Lower lobe of right lung (tissue), 2 donors: ENCODE results near the gene SLC2A3. TPM values are rescaled to one million over a fixed set of nuclear protein-coding genes. Genes with fewer than 3 reads are reported as not detected.
A peak's percentile ranks its signal among the peaks of the same experiment; 100 is the strongest.
"Not testable (repeated sequence)": the region's sequence is repeated elsewhere in the genome, so short reads cannot be mapped to it uniquely, and the experiment has no call there.

Experiments used
- ATAC-seq, 2 donors: fragments of 200-7000 bp; cut with Tn5 transposase; one replicate each; pipeline ENCODE4 v1.9.1; 2020 to 2022; ENCODE audit warnings: mild to moderate bottlenecking in 2 of 2, moderate library complexity in 2 of 2
- DNase-seq: peaks from one replicate; pipeline ENCODE4 v3.0.0-alpha.2; 2020
- H3K27ac ChIP-seq: fragments of 200-600 bp; one replicate; pipeline ENCODE4 v1.8.0; 2022
- H3K27me3 ChIP-seq: fragments of 200-600 bp; one replicate; pipeline ENCODE4 v1.8.0; 2022; ENCODE audit warnings: low read depth
- H3K36me3 ChIP-seq: fragments of 200-600 bp; one replicate; pipeline ENCODE4 v1.8.0; 2022; ENCODE audit warnings: mild to moderate bottlenecking
- H3K4me1 ChIP-seq: fragments of 200-600 bp; one replicate; pipeline ENCODE4 v1.8.0; 2022
- H3K4me3 ChIP-seq: fragments of 200-600 bp; one replicate; pipeline ENCODE4 v1.8.0; 2022; ENCODE audit warnings: mild to moderate bottlenecking
- H3K9me3 ChIP-seq: fragments of 200-600 bp; one replicate; pipeline ENCODE4 v1.8.0; 2022
- CTCF ChIP-seq: fragments of 200-600 bp; IDR thresholded peaks from one replicate; pipeline ENCODE4 v1.8.0; 2022; ENCODE audit warnings: antibody characterized with exemption, mild to moderate bottlenecking
- intact Hi-C: fragments of 100-400 bp; cut with DNase I; formaldehyde crosslinking; loops from one replicate; pipeline ENCODE4 v1.11.0; 2022
- total RNA-seq: library from RNA; stranded (reverse); fragmentation: NEBNext Ultra II Directional; extraction: Animal tissue kit (Norgen Biotek cat#: 25700); gene quantifications from one replicate; pipeline ENCODE4 v1.2.1, GENCODE V29; 2021
- donor health status: DM: no; HTN: yes; CAD: no; lungs with severe emphysema.

SLC2A3 gene
- total RNA-seq, 1 donor from 2014 or later = 133 TPM

- no peak overlapping the region for H3K4me3 ChIP-seq
- no peak overlapping the region for H3K27ac ChIP-seq
- peaks cover 19% of the 10 kb centered on the region for H3K4me1 ChIP-seq
- H3K27me3 ChIP-seq = no peaks in the 10 kb centered on the region
- ATAC-seq (no peak), DNase-seq (no peak)
- no peaks in the 10 kb centered on the region for H3K9me3 ChIP-seq
- intact Hi-C loops = no loop called here
- H3K36me3 ChIP-seq = no peaks in the 10 kb centered on the region
- TF ChIP-seq CTCF = no peak
Measured at GRCh38 chr12:7973457-7973825, 37.5 kb upstream of the SLC2A3 start.

- Histone ChIP-seq H3K4me3 (no peak overlapping the region), H3K27ac (no peak overlapping the region), H3K27me3 (no peaks in the 10 kb centered on the region), H3K36me3 (no peaks in the 10 kb centered on the region), H3K4me1 (peaks cover 19% of the 10 kb centered on the region), H3K9me3 (no peaks in the 10 kb centered on the region)
- no peak for DNase-seq
- intact Hi-C loops = no loop called here
- TF ChIP-seq CTCF = no peak
- ATAC-seq = no peak
Measured at GRCh38 chr12:7972734-7973456, 36.9 kb upstream of the SLC2A3 start.

- H3K4me3 ChIP-seq, DNase-seq, H3K27me3 ChIP-seq, ATAC-seq, H3K36me3 ChIP-seq, H3K27ac ChIP-seq, H3K9me3 ChIP-seq, intact Hi-C loops: not testable (repeated sequence)
- peaks cover 19% of the 10 kb centered on the region for H3K4me1 ChIP-seq
Measured at GRCh38 chr12:7972269-7972668, 36.3 kb upstream of the SLC2A3 start.

GRCh38 chr12:7971765-7972164 lies 35.8 kb upstream of the SLC2A3 start:
- H3K27me3 ChIP-seq, H3K4me3 ChIP-seq, intact Hi-C loops, ATAC-seq, DNase-seq, H3K9me3 ChIP-seq, H3K36me3 ChIP-seq: not testable (repeated sequence)
- peaks cover 19% of the 10 kb centered on the region for H3K4me1 ChIP-seq
- H3K27ac ChIP-seq = peak overlapping the region; percentile 75

GRCh38 chr12:7970475-7971252 lies 34.7 kb upstream of the SLC2A3 start:
- peak overlapping the region; percentile 49 for H3K4me3 ChIP-seq
- H3K9me3 ChIP-seq = no peaks in the 10 kb centered on the region
- intact Hi-C loops = no loop called here
- DNase-seq (peak; percentile 95), ATAC-seq (peak; percentile 99)
- peak; percentile 11 for TF ChIP-seq CTCF
- peaks cover 19% of the 10 kb centered on the region for H3K4me1 ChIP-seq
- H3K27me3 ChIP-seq = no peaks in the 10 kb centered on the region
- H3K27ac ChIP-seq = peak overlapping the region; percentile 75
- H3K36me3 ChIP-seq = no peaks in the 10 kb centered on the region

GRCh38 chr12:7966563-7966962 lies 30.6 kb upstream of the SLC2A3 start:
- intact Hi-C loops = no loop called here
- H3K27me3 ChIP-seq = no peaks in the 10 kb centered on the region
- no peak overlapping the region for H3K4me3 ChIP-seq
- peak; percentile 80 for DNase-seq
- peaks cover 19% of the 10 kb centered on the region for H3K4me1 ChIP-seq
- no peaks in the 10 kb centered on the region for H3K36me3 ChIP-seq
- no peak for TF ChIP-seq CTCF
- no peaks in the 10 kb centered on the region for H3K9me3 ChIP-seq
- H3K27ac ChIP-seq = no peak overlapping the region
- no peak for ATAC-seq

GRCh38 chr12:7964669-7965068 lies 28.7 kb upstream of the SLC2A3 start:
- H3K4me1 ChIP-seq = peaks cover 26% of the 10 kb centered on the region
- intact Hi-C loops, ATAC-seq, H3K4me3 ChIP-seq, H3K27ac ChIP-seq, H3K27me3 ChIP-seq, H3K9me3 ChIP-seq, H3K36me3 ChIP-seq, DNase-seq: not testable (repeated sequence)
